ENCODE data around the gene ANO9. TPM values are rescaled to one million over a fixed set of nuclear protein-coding genes. Genes with fewer than 3 reads are reported as not detected.

ANO9 gene
- total RNA-seq, 4 donors from 2014 or later = 0.44 to 1.5 (median 0.63) TPM

- TF ChIP-seq, protein P1, sequence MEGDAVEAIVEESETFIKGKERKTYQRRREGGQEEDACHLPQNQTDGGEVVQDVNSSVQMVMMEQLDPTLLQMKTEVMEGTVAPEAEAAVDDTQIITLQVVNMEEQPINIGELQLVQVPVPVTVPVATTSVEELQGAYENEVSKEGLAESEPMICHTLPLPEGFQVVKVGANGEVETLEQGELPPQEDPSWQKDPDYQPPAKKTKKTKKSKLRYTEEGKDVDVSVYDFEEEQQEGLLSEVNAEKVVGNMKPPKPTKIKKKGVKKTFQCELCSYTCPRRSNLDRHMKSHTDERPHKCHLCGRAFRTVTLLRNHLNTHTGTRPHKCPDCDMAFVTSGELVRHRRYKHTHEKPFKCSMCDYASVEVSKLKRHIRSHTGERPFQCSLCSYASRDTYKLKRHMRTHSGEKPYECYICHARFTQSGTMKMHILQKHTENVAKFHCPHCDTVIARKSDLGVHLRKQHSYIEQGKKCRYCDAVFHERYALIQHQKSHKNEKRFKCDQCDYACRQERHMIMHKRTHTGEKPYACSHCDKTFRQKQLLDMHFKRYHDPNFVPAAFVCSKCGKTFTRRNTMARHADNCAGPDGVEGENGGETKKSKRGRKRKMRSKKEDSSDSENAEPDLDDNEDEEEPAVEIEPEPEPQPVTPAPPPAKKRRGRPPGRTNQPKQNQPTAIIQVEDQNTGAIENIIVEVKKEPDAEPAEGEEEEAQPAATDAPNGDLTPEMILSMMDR (IDR thresholded peaks at IDR 0.05; ENCODE audit: low read depth) = no peak
Measured at GRCh38 chr11:394034-394857, 47.6 kb downstream of the ANO9 start, which contains the start of gene PKP3. TSS of gene PKP3 (plus strand) at chr11:394209. CDS start at chr11:394293, 84 bp downstream.

DNA sequence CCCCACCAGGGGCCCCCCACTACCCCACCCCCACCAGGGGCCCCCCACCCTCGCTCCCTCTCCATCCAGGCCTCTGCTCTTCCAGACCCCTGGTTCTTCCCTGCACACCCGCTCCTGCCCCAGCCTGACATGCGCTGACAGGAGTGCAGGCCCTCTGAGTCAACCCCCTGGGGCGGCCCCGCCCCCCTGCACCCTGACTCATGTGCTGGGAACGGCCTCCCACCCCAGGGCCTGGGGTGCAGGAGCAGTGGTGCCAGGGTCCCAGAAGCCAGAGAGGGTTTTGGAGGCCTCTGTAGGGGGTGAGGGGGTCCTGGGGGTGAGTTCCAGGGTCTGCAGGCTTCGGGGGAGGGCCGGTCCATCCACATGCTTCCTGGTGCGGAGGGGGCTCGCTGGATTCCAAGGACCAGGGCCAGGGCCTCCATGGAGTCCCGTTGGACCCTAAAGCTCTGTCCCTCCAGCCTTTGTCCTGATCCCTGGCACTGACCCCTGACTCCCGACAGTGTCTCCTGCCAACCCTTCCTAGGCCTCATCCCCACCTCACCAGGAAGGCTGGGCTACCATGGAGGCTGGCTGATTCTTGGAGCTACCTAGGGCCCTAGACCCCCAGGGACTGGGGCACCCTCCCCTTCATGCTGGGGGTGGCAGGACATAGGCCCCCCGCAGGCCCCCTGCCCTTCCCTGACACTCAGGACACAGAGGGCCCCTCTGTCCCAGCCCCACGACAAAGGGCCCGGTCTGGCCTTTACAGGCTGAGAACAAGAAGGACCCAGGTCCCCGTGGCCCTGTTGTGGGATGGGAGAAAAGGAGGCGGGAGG lies 48.4 kb downstream of the ANO9 start:
- TF ChIP-seq, protein P1 (IDR thresholded peaks at IDR 0.05; ENCODE audit: low read depth) = no peak

GRCh38 chr11:392102-392777 lies 49.6 kb downstream of the ANO9 start:
- TF ChIP-seq, protein P1 (IDR thresholded peaks at IDR 0.05; ENCODE audit: low read depth) = no peak

DNA sequence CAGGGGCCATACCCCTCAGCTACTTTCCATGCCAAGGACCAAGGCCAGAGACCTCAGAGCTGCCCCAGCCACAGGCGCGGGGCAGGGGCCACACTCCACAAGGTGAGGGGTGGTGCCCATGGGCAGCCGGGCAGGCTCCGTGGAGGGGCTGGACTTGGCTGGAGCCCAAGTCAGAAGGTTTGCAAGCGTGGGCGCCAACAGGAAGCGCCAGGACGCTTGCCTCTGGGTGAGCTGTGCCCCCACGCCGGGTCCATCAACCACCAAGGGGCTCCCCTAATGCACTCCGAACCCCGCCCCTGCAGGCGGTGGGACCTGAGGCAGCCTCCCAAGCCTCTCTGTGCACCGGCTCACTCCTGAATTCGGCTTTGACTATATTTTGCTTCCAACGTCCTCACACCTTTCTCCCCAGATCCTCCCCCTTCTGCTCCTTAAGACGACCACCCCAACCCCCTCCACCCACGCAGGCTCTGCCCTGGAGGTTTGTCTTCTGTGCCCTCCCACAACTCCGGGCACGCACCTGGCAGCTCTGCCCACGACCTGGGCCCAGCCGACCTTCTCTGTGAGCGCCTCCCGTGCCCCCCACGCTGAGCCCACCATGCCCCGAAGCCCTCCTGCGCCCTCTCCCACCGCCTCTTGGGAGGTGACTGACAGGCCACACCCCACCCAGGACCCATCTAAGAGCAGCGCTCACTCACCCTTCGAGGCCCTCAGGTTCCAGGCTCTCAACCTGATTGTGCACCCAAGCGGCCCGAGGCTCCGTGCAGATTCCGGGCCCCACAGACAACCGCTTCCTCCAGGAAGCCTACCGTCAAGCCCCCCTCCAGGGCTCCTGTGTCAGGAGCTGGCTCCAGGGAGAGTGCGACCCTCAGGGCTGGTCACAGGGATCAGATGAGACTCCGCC lies 50.4 kb downstream of the ANO9 start:
- TF ChIP-seq, protein P1 (IDR thresholded peaks at IDR 0.05; ENCODE audit: low read depth) = no peak

- TF ChIP-seq, protein P1 (IDR thresholded peaks at IDR 0.05; ENCODE audit: low read depth) = no peak
Measured at GRCh38 chr11:390175-390574, 51.6 kb downstream of the ANO9 start.

DNA sequence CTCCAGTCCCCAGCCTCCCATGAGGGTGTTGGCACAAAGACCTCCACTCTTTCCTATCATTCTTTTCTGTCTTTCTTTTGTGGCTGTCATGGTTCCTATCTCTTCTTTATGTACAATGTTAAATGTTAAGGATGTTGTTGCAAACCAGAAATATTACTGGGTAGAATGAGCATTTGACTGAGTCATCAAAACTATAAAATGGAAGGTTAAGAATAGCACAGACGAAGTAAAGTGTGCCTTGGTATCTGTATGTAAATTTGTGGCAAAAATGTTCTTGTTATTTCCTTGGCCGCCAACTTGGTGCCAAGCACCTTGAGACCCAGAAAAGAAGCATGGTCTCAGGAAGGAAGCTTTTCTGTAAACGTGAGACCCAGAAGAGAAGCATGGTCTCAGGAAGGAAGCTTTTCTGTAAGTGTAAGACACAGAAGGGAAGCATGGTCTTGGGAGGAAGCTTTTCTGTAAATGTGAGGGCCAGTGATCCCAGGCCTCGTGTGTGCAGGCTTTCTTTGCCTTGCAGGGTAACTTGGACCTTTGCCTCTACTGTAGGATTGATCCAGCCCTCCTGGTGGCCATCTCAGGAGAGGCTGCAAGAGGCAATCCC lies 54.5 kb downstream of the ANO9 start:
- TF ChIP-seq, protein P1 (IDR thresholded peaks at IDR 0.05; ENCODE audit: low read depth) = no peak
